Mesenchymal stem cell (in vitro differentiated cells and primary cell): ENCODE results near the gene CCDC97.

ENCODE experiments used
- DNase-seq: peaks from one replicate; pipeline ENCODE4 v3.0.0-alpha.2; 2013
- H2AFZ ChIP-seq: one replicate; pipeline ENCODE4 v1.6.1; 2013; ENCODE audit warnings: low read depth, mild to moderate bottlenecking, control low read depth, inconsistent platforms, low read length, moderate library complexity
- H2AK5ac ChIP-seq: 2 replicates; pipeline ENCODE4 v1.6.1; 2013; ENCODE audit warnings: low read length, moderate library complexity, mild to moderate bottlenecking, inconsistent platforms; ENCODE audit not compliant: severe bottlenecking
- H2BK120ac ChIP-seq: one replicate; pipeline ENCODE4 v1.6.1; 2013; ENCODE audit warnings: low read depth, mild to moderate bottlenecking, inconsistent platforms, low read length, moderate library complexity
- H2BK12ac ChIP-seq, 2 experiments: one replicate each; pipeline ENCODE4 v1.6.1; 2013; ENCODE audit warnings: inconsistent platforms in 2 of 2, low read length in 2 of 2, mild to moderate bottlenecking in 2 of 2, moderate library complexity in 2 of 2, control low read depth in 1 of 2
- H2BK15ac ChIP-seq: one replicate; pipeline ENCODE4 v1.6.1; 2013; ENCODE audit warnings: mild to moderate bottlenecking, low read depth, inconsistent platforms; ENCODE audit not compliant: poor library complexity, severe bottlenecking
- H2BK5ac ChIP-seq: 2 replicates; pipeline ENCODE4 v1.6.1; 2013; ENCODE audit warnings: low read depth, mild to moderate bottlenecking, low read length, control low read depth, inconsistent platforms; ENCODE audit not compliant: poor library complexity, severe bottlenecking
- H3K14ac ChIP-seq, 2 experiments: one replicate each; pipeline ENCODE4 v1.6.1; 2013; ENCODE audit warnings: inconsistent platforms in 2 of 2, low read length in 2 of 2, control low read depth in 1 of 2, mild to moderate bottlenecking in 1 of 2, moderate library complexity in 1 of 2
- H3K18ac ChIP-seq, 2 experiments: one replicate each; pipeline ENCODE4 v1.6.1; 2013; ENCODE audit warnings: inconsistent platforms in 2 of 2, low read length in 2 of 2, control low read depth in 1 of 2, low read depth in 1 of 2, mild to moderate bottlenecking in 1 of 2
- H3K23ac ChIP-seq, 2 experiments: one replicate each; pipeline ENCODE4 v1.6.1; 2013; ENCODE audit warnings: inconsistent platforms in 2 of 2, low read length in 2 of 2, mild to moderate bottlenecking in 2 of 2, moderate library complexity in 2 of 2, control low read depth in 1 of 2
- H3K27ac ChIP-seq: 2 replicates; pipeline ENCODE4 v1.5.1; 2013; ENCODE audit warnings: mild to moderate bottlenecking, moderate library complexity, low read length, control low read depth, inconsistent platforms; ENCODE audit not compliant: poor library complexity, severe bottlenecking
- H3K27me3 ChIP-seq, 2 experiments: 2 replicates each; pipeline versions ENCODE4 v1.6.1 to v1.7.0; 2013; ENCODE audit warnings: low read length in 2 of 2, mild to moderate bottlenecking in 2 of 2, moderate library complexity in 2 of 2, control low read depth in 1 of 2, inconsistent platforms in 1 of 2; ENCODE audit not compliant: control insufficient read depth in 1 of 2, insufficient read depth in 1 of 2
- H3K36me3 ChIP-seq, 2 experiments: 2 replicates each; pipeline versions ENCODE4 v1.6.1 to v1.7.0; 2013; ENCODE audit warnings: low read length in 2 of 2, control low read depth in 1 of 2, inconsistent platforms in 1 of 2, low read depth in 1 of 2, mild to moderate bottlenecking in 1 of 2; ENCODE audit not compliant: insufficient read depth in 2 of 2, control insufficient read depth in 1 of 2
- H3K4ac ChIP-seq, 2 experiments: one replicate each; pipeline ENCODE4 v1.6.1; 2013; ENCODE audit warnings: inconsistent platforms in 2 of 2, low read length in 2 of 2, mild to moderate bottlenecking in 2 of 2, moderate library complexity in 2 of 2, control low read depth in 1 of 2, low read depth in 1 of 2
- H3K4me1 ChIP-seq: 2 replicates; pipeline ENCODE4 v1.6.1; 2013; ENCODE audit warnings: low read depth, low read length, control low read depth; ENCODE audit not compliant: control insufficient read depth, insufficient read depth
- H3K4me2 ChIP-seq: 2 replicates; pipeline ENCODE4 v1.6.1; 2013; ENCODE audit warnings: low read length, mild to moderate bottlenecking, inconsistent platforms; ENCODE audit not compliant: poor library complexity, severe bottlenecking
- H3K4me3 ChIP-seq, 2 experiments: 2 replicates each; pipeline versions ENCODE4 v1.5.1 to v1.7.0; 2013; ENCODE audit warnings: low read length in 2 of 2, mild to moderate bottlenecking in 2 of 2, control low read depth in 1 of 2, low read depth in 1 of 2; ENCODE audit not compliant: insufficient read depth in 1 of 2
- H3K79me1 ChIP-seq: replicated peaks from 2 replicates; pipeline ENCODE4 v1.6.1; 2013; ENCODE audit warnings: mild to moderate bottlenecking, control low read depth, low read length, inconsistent platforms; ENCODE audit not compliant: poor library complexity, severe bottlenecking
- H3K9ac ChIP-seq: 2 replicates; pipeline ENCODE4 v1.7.0; 2013; ENCODE audit warnings: mild to moderate bottlenecking, low read length, moderate library complexity
- H3K9me3 ChIP-seq: 2 replicates; pipeline ENCODE4 v1.7.0; 2013; ENCODE audit warnings: mild to moderate bottlenecking, low read length; ENCODE audit not compliant: control insufficient read depth
- H4K8ac ChIP-seq: one replicate; pipeline ENCODE4 v1.6.1; 2013; ENCODE audit warnings: inconsistent platforms, mild to moderate bottlenecking, low read length, moderate library complexity
- H4K91ac ChIP-seq: one replicate; pipeline ENCODE4 v1.6.1; 2013; ENCODE audit warnings: mild to moderate bottlenecking, low read length, inconsistent platforms
- WGBS: methylation state at CpG from one replicate; pipeline ENCODE4 v1.1.7; 2013; ENCODE audit warnings: mixed read lengths; 5-methylcytosine and 5-hydroxymethylcytosine counted together

CCDC97 gene

DNA sequence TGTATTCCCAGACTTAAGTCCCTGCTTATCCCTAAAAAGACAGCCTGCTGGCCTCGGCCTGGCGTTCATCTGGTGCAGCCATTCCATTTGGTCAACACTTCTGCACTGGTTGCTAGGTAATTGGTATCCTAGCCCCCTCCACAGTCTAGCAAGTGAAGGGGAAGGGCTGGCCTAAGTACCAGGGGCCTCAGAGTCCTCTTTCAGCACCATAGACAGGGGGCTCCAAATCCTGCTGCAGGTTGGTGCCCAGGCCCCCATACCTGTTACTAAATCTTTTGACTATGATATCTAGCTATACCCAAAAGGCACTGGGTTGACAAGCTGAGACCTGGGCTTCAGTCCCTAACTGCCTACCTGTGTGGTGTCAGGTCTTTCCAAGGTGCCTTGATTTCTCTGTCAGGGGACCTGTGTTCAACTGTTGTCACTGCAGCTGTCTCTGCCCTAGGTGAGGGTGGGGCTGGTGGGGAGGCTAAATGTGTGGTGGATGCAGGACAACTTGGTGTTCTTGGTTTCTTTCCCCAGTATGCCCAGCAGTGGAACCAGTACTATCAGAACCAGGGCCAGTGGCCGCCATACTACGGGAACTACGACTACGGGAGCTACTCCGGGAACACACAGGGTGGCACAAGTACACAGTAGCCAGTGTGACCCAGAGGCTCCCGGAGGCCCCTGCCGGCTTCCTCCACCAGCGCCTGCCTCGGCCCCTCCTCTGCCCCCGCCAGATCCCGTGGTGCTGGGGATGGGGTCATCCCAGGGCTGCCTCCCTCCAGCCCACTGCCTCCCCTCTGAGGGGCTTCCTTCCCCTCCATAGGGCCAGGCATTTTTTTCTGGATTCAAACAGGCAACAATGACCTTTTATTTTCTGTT lies 3.8 kb upstream of the CCDC97 start:
- Histone ChIP-seq H4K8ac (peak overlapping the region; percentile 28), H2AK5ac (no peak overlapping the region), H3K4me3 (no peak overlapping the region), H3K4me2 (no peak overlapping the region), H2BK120ac (no peak overlapping the region), H3K9me3 (no peaks in the 10 kb centered on the region), H3K18ac (no peak overlapping the region), H3K4me1 (peaks cover 15% of the 10 kb centered on the region), H2BK5ac (no peak overlapping the region), H3K9ac (no peak overlapping the region), H3K27me3 (no peaks in the 10 kb centered on the region), H3K27ac (no peak overlapping the region), H3K14ac (no peak overlapping the region), H4K91ac (no peak overlapping the region), H3K4ac (no peak overlapping the region), H3K23ac (no peak overlapping the region), H3K79me1 (peaks cover 39% of the 10 kb centered on the region), H2BK15ac (no peak overlapping the region), H2AFZ (no peak overlapping the region), H2BK12ac (no peak overlapping the region), H3K36me3 (peaks cover 62 to 69% of the 10 kb centered on the region in 2 experiments)
- WGBS: 93% methylated on average over 13 of the region's 13 CpGs
- no peak for DNase-seq

DNA sequence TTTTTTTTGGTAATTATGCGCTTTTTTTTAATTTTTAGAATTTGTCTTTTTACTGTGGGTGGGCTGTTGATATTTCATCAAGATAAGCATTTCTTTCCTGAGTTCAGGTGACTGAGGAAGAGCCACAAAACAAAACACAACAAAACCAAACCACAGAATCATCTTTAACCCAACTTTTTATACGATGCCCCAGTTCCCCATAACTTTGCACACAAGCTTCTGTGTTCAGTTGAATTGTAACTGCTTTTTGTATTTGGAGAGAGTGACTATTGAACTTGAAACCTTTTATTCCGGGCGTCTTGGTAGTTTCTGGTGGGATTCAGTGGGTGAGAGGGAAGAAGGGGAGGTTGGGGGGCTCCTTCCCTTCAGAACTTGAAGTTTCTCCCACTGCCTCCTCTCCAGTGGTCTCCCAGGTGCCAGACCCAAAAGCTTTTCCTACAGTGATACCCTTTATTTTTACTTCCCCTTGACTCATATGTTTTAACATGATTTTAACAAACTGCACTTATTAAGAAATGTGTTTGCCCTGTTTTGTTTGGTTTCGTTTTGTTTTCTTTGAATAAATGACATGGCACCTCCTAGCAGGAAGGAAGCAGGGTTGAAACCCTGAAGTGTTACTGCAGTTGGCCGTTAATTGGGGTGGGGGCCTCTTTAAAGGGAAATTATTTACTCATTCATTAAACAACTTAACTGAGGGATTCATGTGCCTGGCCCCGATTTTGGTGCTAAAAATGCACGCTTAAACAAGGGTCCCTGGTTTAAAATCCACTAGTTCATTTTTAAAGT lies 2.7 kb upstream of the CCDC97 start:
- Histone ChIP-seq H3K4me1 (peaks cover 18% of the 10 kb centered on the region), H3K27me3 (no peaks in the 10 kb centered on the region), H3K4me2 (no peak overlapping the region), H2AK5ac (no peak overlapping the region), H2BK120ac (no peak overlapping the region), H3K36me3 (peaks cover 52 to 59% of the 10 kb centered on the region in 2 experiments), H3K4me3 (no peak overlapping the region), H3K79me1 (peaks cover 33% of the 10 kb centered on the region), H3K23ac (no peak overlapping the region), H4K8ac (no peak overlapping the region), H3K14ac (no peak overlapping the region), H2BK12ac (no peak overlapping the region), H3K18ac (no peak overlapping the region), H2BK15ac (no peak overlapping the region), H3K9ac (peak overlapping the region; percentile 99), H3K9me3 (no peaks in the 10 kb centered on the region), H3K27ac (no peak overlapping the region), H2AFZ (no peak overlapping the region), H3K4ac (no peak overlapping the region), H4K91ac (no peak overlapping the region), H2BK5ac (no peak overlapping the region)
- no peak for DNase-seq
- WGBS: 97% methylated on average over 7 of the region's 8 CpGs

DNA sequence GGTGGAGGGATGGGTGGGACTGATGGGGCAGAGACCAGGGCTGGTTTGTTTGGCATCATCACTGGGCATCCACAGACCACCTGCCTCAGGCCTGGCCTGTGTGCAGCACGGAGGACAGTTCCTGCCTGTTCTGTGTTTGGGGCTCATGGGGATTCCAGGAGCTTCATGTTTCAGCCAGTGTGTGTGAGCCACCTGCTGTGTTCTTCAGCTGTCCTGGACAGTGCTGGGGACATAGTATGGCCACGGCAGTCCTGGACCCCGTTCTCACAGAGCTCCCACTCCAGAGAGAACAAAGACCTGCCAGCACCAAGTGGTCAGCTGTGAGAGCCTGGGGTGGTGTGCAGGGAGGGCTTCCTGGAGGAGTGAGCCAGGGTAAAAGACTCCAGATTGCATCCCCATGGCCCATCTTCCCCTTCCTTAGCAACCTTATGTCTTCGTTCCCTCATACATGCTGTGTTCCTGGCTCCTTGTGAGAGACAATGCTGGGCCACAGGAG lies 2.0 kb upstream of the CCDC97 start:
- 79% methylated on average over 4 of the region's 4 CpGs for WGBS
- H4K91ac ChIP-seq: no peak overlapping the region

More for the DNA sequence above, 2.0 kb upstream of the CCDC97 start:
- H3K23ac ChIP-seq: no peak overlapping the region
- H2BK5ac ChIP-seq: no peak overlapping the region
- no peak overlapping the region for H3K14ac ChIP-seq
- no peak for DNase-seq
- peak overlapping the region; percentile 37 for H2AK5ac ChIP-seq
- H3K27me3 ChIP-seq: no peaks in the 10 kb centered on the region
- H3K4ac ChIP-seq: peak overlapping the region in 1 of 2 experiments; percentile 38
- H3K79me1 ChIP-seq: peaks cover 32% of the 10 kb centered on the region
- no peak overlapping the region for H3K4me2 ChIP-seq
- peak overlapping the region; percentile 99 for H3K9ac ChIP-seq
- H3K4me1 ChIP-seq: peaks cover 18% of the 10 kb centered on the region
- no peak overlapping the region for H3K4me3 ChIP-seq
- H2BK15ac ChIP-seq: no peak overlapping the region
- no peak overlapping the region for H4K8ac ChIP-seq
- peak overlapping the region; percentile 49 for H3K27ac ChIP-seq
- H2BK12ac ChIP-seq: peak overlapping the region in 1 of 2 experiments; percentile 70
- peak overlapping the region in 1 of 2 experiments; percentile 55 for H3K18ac ChIP-seq
- no peaks in the 10 kb centered on the region for H3K9me3 ChIP-seq
- H3K36me3 ChIP-seq: peaks cover 52 to 59% of the 10 kb centered on the region in 2 experiments
- no peak overlapping the region for H2BK120ac ChIP-seq
- H2AFZ ChIP-seq: peak overlapping the region; percentile 7
